ENCODE measurements around the gene ANKDD1A.

The ANKDD1A gene

GRCh38 chr15:64911311-64912186 lies at the start of gene ANKDD1A:
ANKDD1A (plus strand) TSS chr15:64911902; CDS start chr15:64911931, 29 bp downstream.
- DNase-seq: no peak

- no peak for DNase-seq
These were observed 49.7 kb upstream of the ANKDD1A start for GRCh38 chr15:64861960-64862359.

GRCh38 chr15:64862408-64862807 lies 49.3 kb upstream of the ANKDD1A start:
- DNase-seq: no peak

GRCh38 chr15:64864068-64864467 lies 47.6 kb upstream of the ANKDD1A start:
- no peak for DNase-seq

GRCh38 chr15:64865126-64865997 lies 46.3 kb upstream of the ANKDD1A start:
- DNase-seq: no peak

GRCh38 chr15:64865998-64866520 lies 45.6 kb upstream of the ANKDD1A start:
- DNase-seq: no peak

GRCh38 chr15:64869501-64869900 lies 42.2 kb upstream of the ANKDD1A start:
- no peak for DNase-seq

- no peak for DNase-seq
These were observed 41.3 kb upstream of the ANKDD1A start for GRCh38 chr15:64870353-64870752.

GRCh38 chr15:64875641-64876223 lies 36.0 kb upstream of the ANKDD1A start:
- DNase-seq: no peak

- DNase-seq: peak; percentile 38 to 39
These were observed 34.3 kb upstream of the ANKDD1A start for GRCh38 chr15:64877435-64877834.

- DNase-seq: no peak
These were observed 33.0 kb upstream of the ANKDD1A start for GRCh38 chr15:64878705-64879104.

GRCh38 chr15:64883100-64883581 lies 28.6 kb upstream of the ANKDD1A start:
- DNase-seq: peak; percentile 76 to 79

- DNase-seq: no peak
These were observed 27.6 kb upstream of the ANKDD1A start for GRCh38 chr15:64883997-64884511.

- DNase-seq: no peak
These were observed 27.0 kb upstream of the ANKDD1A start for GRCh38 chr15:64884679-64885078.

GRCh38 chr15:64888336-64888735 lies 23.4 kb upstream of the ANKDD1A start:
- DNase-seq: no peak

GRCh38 chr15:64891561-64891960 lies 20.1 kb upstream of the ANKDD1A start:
- no peak for DNase-seq

- DNase-seq: no peak
These were observed 18.8 kb upstream of the ANKDD1A start for GRCh38 chr15:64892847-64893403.

GRCh38 chr15:64893481-64894394 lies 18.0 kb upstream of the ANKDD1A start:
- peak; percentile 96 to 98 for DNase-seq

GRCh38 chr15:64894395-64895056 lies 17.2 kb upstream of the ANKDD1A start:
- no peak for DNase-seq

GRCh38 chr15:64895285-64896065 lies 16.2 kb upstream of the ANKDD1A start:
- peak; percentile 64 to 71 for DNase-seq
